ENCODE data around the gene OR51V1. TPM values are rescaled to one million over a fixed set of nuclear protein-coding genes. Genes with fewer than 3 reads are reported as not detected.

OR51V1 gene
- total and polyA plus RNA-seq, 9 donors: not detected

GRCh38 chr11:5232821-5233220 is 32.3 kb upstream of the OR51V1 start:
- no peak for TF ChIP-seq EP300 (IDR thresholded peaks at IDR 0.05)
- TF ChIP-seq CTCF (IDR thresholded peaks at IDR 0.05): no peak
- no peak for TF ChIP-seq POLR2A (IDR thresholded peaks at IDR 0.05)
- H3K27ac ChIP-seq: no peak overlapping the region
- H3K27me3 ChIP-seq: no peaks in the 10 kb centered on the region
- no peaks in the 10 kb centered on the region for H3K36me3 ChIP-seq
- intact Hi-C loops (cut with DNase I): no loop called here
- no peak overlapping the region for H3K4me3 ChIP-seq
- no peaks in the 10 kb centered on the region for H3K9me3 ChIP-seq
- DNase-seq: no peak
- WGBS, 3 donors: 97 to 100% (median 98%) methylated on average over 2 of the region's 2 CpGs
- no peaks in the 10 kb centered on the region for H3K4me1 ChIP-seq (ENCODE audit: insufficient read depth)

GRCh38 chr11:5232176-5232575 is 31.7 kb upstream of the OR51V1 start:
- H3K27me3 ChIP-seq: no peaks in the 10 kb centered on the region
- H3K36me3 ChIP-seq: no peaks in the 10 kb centered on the region
- 56 to 62% (median 61%) methylated on average over 3 of the region's 3 CpGs for WGBS, 3 donors
- no peak for TF ChIP-seq POLR2A (IDR thresholded peaks at IDR 0.05)
- no peak for TF ChIP-seq EP300 (IDR thresholded peaks at IDR 0.05)
- TF ChIP-seq CTCF (IDR thresholded peaks at IDR 0.05): no peak
- H3K9me3 ChIP-seq: no peaks in the 10 kb centered on the region
- H3K4me3 ChIP-seq: no peak overlapping the region
- H3K4me1 ChIP-seq (ENCODE audit: insufficient read depth): no peaks in the 10 kb centered on the region
- DNase-seq: no peak
- no peak overlapping the region for H3K27ac ChIP-seq
- intact Hi-C loops (cut with DNase I): no loop called here

- no peak for DNase-seq
- Histone ChIP-seq H3K9me3 (no peaks in the 10 kb centered on the region), H3K27me3 (no peaks in the 10 kb centered on the region), H3K4me1 (ENCODE audit: insufficient read depth) (no peaks in the 10 kb centered on the region), H3K27ac (no peak overlapping the region), H3K36me3 (no peaks in the 10 kb centered on the region), H3K4me3 (no peak overlapping the region)
- 80 to 92% (median 86%) methylated on average over 2 of the region's 2 CpGs for WGBS, 3 donors
- intact Hi-C loops (cut with DNase I): no loop called here
- TF ChIP-seq EP300 (IDR thresholded peaks at IDR 0.05) (no peak), CTCF (IDR thresholded peaks at IDR 0.05) (no peak), POLR2A (IDR thresholded peaks at IDR 0.05) (no peak)
Measured at GRCh38 chr11:5231111-5231510, 30.6 kb upstream of the OR51V1 start.

- H3K9me3 ChIP-seq: no peaks in the 10 kb centered on the region
- H3K27ac ChIP-seq: no peak overlapping the region
- DNase-seq: no peak
- 80 to 86% (median 83%) methylated on average over 1 of the region's 1 CpG for WGBS, 3 donors
- intact Hi-C loops (cut with DNase I): no loop called here
- no peaks in the 10 kb centered on the region for H3K27me3 ChIP-seq
- no peak overlapping the region for H3K4me3 ChIP-seq
- TF ChIP-seq EP300 (IDR thresholded peaks at IDR 0.05) (no peak), POLR2A (IDR thresholded peaks at IDR 0.05) (no peak), CTCF (IDR thresholded peaks at IDR 0.05) (no peak)
- H3K4me1 ChIP-seq (ENCODE audit: insufficient read depth): no peaks in the 10 kb centered on the region
- no peaks in the 10 kb centered on the region for H3K36me3 ChIP-seq
Measured at GRCh38 chr11:5230266-5230665, 29.8 kb upstream of the OR51V1 start.

GRCh38 chr11:5229796-5230195 is 29.3 kb upstream of the OR51V1 start:
- intact Hi-C loops (cut with DNase I): no loop called here
- no peak for DNase-seq
- 73 to 76% (median 76%) methylated on average over 2 of the region's 2 CpGs for WGBS, 3 donors

More at GRCh38 chr11:5229796-5230195, 29.3 kb upstream of the OR51V1 start:
- Histone ChIP-seq H3K4me1 (ENCODE audit: insufficient read depth) (no peaks in the 10 kb centered on the region), H3K27me3 (no peaks in the 10 kb centered on the region), H3K36me3 (no peaks in the 10 kb centered on the region), H3K27ac (no peak overlapping the region), H3K4me3 (no peak overlapping the region), H3K9me3 (no peaks in the 10 kb centered on the region)
- TF ChIP-seq POLR2A (IDR thresholded peaks at IDR 0.05) (no peak), CTCF (IDR thresholded peaks at IDR 0.05) (no peak), EP300 (IDR thresholded peaks at IDR 0.05) (no peak)
